IMR-90 (cell line): Measurements from ENCODE around the gene RALGAPB. TPM values are rescaled to one million over a fixed set of nuclear protein-coding genes. Genes with fewer than 3 reads are reported as not detected.

Experiments used
- ATAC-seq: fragments of 200-7000 bp; cut with Tn5 transposase; 2 replicates; pipeline ENCODE4 v1.9.1; 2020; ENCODE audit warnings: low read depth, mild to moderate bottlenecking, moderate library complexity
- BruUV-seq: library from RNA; stranded (reverse); fragments of 400-500 nt; replicated peaks from 2 replicates; lab custom pipeline; 2021; lab: Mats Ljungman, UMichigan
- CTCF ChIA-PET: fragments of 300-600 bp; formaldehyde crosslinking; extraction: SDS; loops from one replicate; lab custom pipeline; 2021; ENCODE audit warnings: antibody characterized with exemption; lab: Yijun Ruan, JAX
- POLR2A ChIA-PET: fragments of 300-600 bp; sonication (Branson Sonifier 250); formaldehyde crosslinking; loops from one replicate; lab custom pipeline; 2022; ENCODE audit warnings: antibody characterized with exemption; ENCODE audit not compliant: unreplicated experiment; lab: Charles Lee
- DNase-seq: peaks from one replicate; pipeline ENCODE4 v3.0.0; 2013
- H2AFZ ChIP-seq: replicated peaks from 2 replicates; pipeline ENCODE3; 2013; ENCODE audit warnings: low read length, mild to moderate bottlenecking; ENCODE audit not compliant: poor library complexity
- H2AK5ac ChIP-seq: 2 replicates; pipeline ENCODE4 v1.6.1; 2013; ENCODE audit warnings: low read depth, low read length, inconsistent platforms
- H2AK9ac ChIP-seq: replicated peaks from 2 replicates; pipeline ENCODE3; 2013; ENCODE audit warnings: mild to moderate bottlenecking, low read depth, low read length, moderate library complexity; ENCODE audit not compliant: poor library complexity
- H2BK120ac ChIP-seq: 2 replicates; pipeline ENCODE4 v1.6.1; 2013; ENCODE audit warnings: low read depth, low read length, inconsistent platforms
- H2BK15ac ChIP-seq: 3 replicates; pipeline ENCODE4 v1.6.1; 2013; ENCODE audit warnings: low read depth, low read length, inconsistent platforms
- H2BK20ac ChIP-seq: 2 replicates; pipeline ENCODE4 v1.6.1; 2013; ENCODE audit warnings: low read depth, mild to moderate bottlenecking, inconsistent platforms, low read length, moderate library complexity
- H2BK5ac ChIP-seq: 2 replicates; pipeline ENCODE4 v1.6.1; 2013; ENCODE audit warnings: mild to moderate bottlenecking, low read depth, low read length, inconsistent platforms; ENCODE audit not compliant: poor library complexity, severe bottlenecking
- H3K14ac ChIP-seq: replicated peaks from 2 replicates; pipeline ENCODE4 v1.6.1; 2013; ENCODE audit warnings: low read depth, low read length, inconsistent platforms
- H3K18ac ChIP-seq: 2 replicates; pipeline ENCODE4 v1.6.1; 2013; ENCODE audit warnings: low read depth, low read length, control low read depth
- H3K23ac ChIP-seq: 2 replicates; pipeline ENCODE4 v1.6.1; 2013; ENCODE audit warnings: low read depth, low read length, inconsistent platforms
- H3K27ac ChIP-seq: 2 replicates; pipeline ENCODE4 v1.5.1; 2013; ENCODE audit warnings: mild to moderate bottlenecking, control low read depth, low read length; ENCODE audit not compliant: insufficient read depth
- H3K27me3 ChIP-seq: 2 replicates; pipeline ENCODE4 v1.6.1; 2013; ENCODE audit warnings: low read length; ENCODE audit not compliant: control insufficient read depth, insufficient read depth
- H3K36me3 ChIP-seq: 2 replicates; pipeline ENCODE4 v1.6.1; 2013; ENCODE audit warnings: low read length, mixed read lengths; ENCODE audit not compliant: control insufficient read depth, insufficient read depth
- H3K4ac ChIP-seq: 2 replicates; pipeline ENCODE4 v1.6.1; 2013; ENCODE audit warnings: low read depth, low read length, inconsistent platforms
- H3K4me1 ChIP-seq: 2 replicates; pipeline ENCODE4 v1.6.1; 2013; ENCODE audit warnings: low read length, mixed read lengths; ENCODE audit not compliant: control insufficient read depth, insufficient read depth
- H3K4me2 ChIP-seq: 2 replicates; pipeline ENCODE4 v1.6.1; 2013; ENCODE audit warnings: low read depth, mild to moderate bottlenecking, control low read depth, low read length, moderate library complexity
- H3K4me3 ChIP-seq: 2 replicates; pipeline ENCODE4 v1.5.1; 2013; ENCODE audit warnings: low read depth, mild to moderate bottlenecking, control low read depth, low read length, moderate library complexity; ENCODE audit not compliant: insufficient read depth
- H3K56ac ChIP-seq: 2 replicates; pipeline ENCODE4 v1.6.1; 2013; ENCODE audit warnings: low read length, inconsistent platforms; ENCODE audit not compliant: insufficient read depth; ENCODE audit errors: extremely low read depth
- H3K79me1 ChIP-seq, 2 experiments: 2 replicates each; pipeline ENCODE4 v1.6.1; 2013; ENCODE audit warnings: low read length in 2 of 2, inconsistent platforms in 1 of 2, low read depth in 1 of 2
- H3K9ac ChIP-seq: 2 replicates; pipeline ENCODE4 v1.6.1; 2013; ENCODE audit warnings: low read depth, low read length, control low read depth
- H3K9me1 ChIP-seq: 2 replicates; pipeline ENCODE4 v1.6.1; 2013; ENCODE audit warnings: low read length, inconsistent platforms; ENCODE audit not compliant: insufficient read depth
- H3K9me3 ChIP-seq: 2 replicates; pipeline ENCODE4 v1.6.1; 2013; ENCODE audit warnings: low read length; ENCODE audit not compliant: control insufficient read depth, insufficient read depth
- H4K20me1 ChIP-seq: 2 replicates; pipeline ENCODE4 v1.6.1; 2013; ENCODE audit warnings: low read length, inconsistent platforms; ENCODE audit not compliant: insufficient read depth
- H4K5ac ChIP-seq: 2 replicates; pipeline ENCODE4 v1.6.1; 2013; ENCODE audit warnings: mild to moderate bottlenecking, low read depth, low read length, control low read depth
- H4K8ac ChIP-seq, 2 experiments: 2 replicates each; pipeline ENCODE4 v1.6.1; 2013; ENCODE audit warnings: low read depth in 2 of 2, low read length in 2 of 2, control low read depth in 1 of 2, inconsistent platforms in 1 of 2
- H4K91ac ChIP-seq: 2 replicates; pipeline ENCODE4 v1.6.1; 2013; ENCODE audit warnings: low read depth, low read length, inconsistent platforms; ENCODE audit not compliant: insufficient read depth
- MXI1 ChIP-seq: IDR thresholded peaks from 2 replicates; pipeline ENCODE4 v1.6.1; 2012; ENCODE audit warnings: low read depth, mild to moderate bottlenecking, low read length, moderate library complexity, borderline replicate concordance
- NFE2L2 ChIP-seq: fragments of 150-350 bp; IDR thresholded peaks from 2 replicates; pipeline ENCODE4 v1.6.1; 2016; ENCODE audit warnings: low read depth, mild to moderate bottlenecking, low read length
- RCOR1 ChIP-seq: IDR thresholded peaks from 2 replicates; pipeline ENCODE4 v1.6.1; 2012; ENCODE audit warnings: mild to moderate bottlenecking, low read length, improper control_type of control experiment; ENCODE audit not compliant: insufficient replicate concordance
- WGBS, 2 experiments: methylation state at CpG; one replicate each; pipeline versions ENCODE4 v1.1.5 to v1.1.7; 2013; ENCODE audit warnings: missing lambda C conversion rate in 2 of 2; ENCODE audit not compliant: insufficient read length in 1 of 2; ENCODE audit errors: extremely low coverage in 2 of 2; 5-methylcytosine and 5-hydroxymethylcytosine counted together
- dilution Hi-C: fragments of 300-500 bp; cut with HindIII; formaldehyde crosslinking; loops from one replicate; pipeline ENCODE4 v1.14.3; 2018; ENCODE audit warnings: low sequenced_read_pairs; ENCODE audit not compliant: unreplicated experiment
- in situ Hi-C: fragments of 300-500 bp; cut with MboI; formaldehyde crosslinking; loops from 3 replicates; pipeline ENCODE4 v1.14.3; 2019; ENCODE audit warnings: low sequenced_read_pairs, inconsistent platforms, mixed read lengths
- intact Hi-C: fragments of 100-400 bp; cut with micrococcal nuclease; formaldehyde crosslinking; loops from 2 replicates; pipeline ENCODE4 v1.10.0; 2022
- polyA plus RNA-seq, 3 experiments: library from polyadenylated mRNA; depleted of rRNA; stranded (reverse); fragments of >200 nt; gene quantifications; 2 replicates each; pipeline ENCODE4 v1.2.3, GENCODE V29; 2012; ENCODE audit warnings: low replicate concordance in 1 of 3
- total RNA-seq: library from RNA; depleted of rRNA; stranded (reverse); fragments of >200 nt; gene quantifications from 2 replicates; pipeline ENCODE4 v1.2.3, GENCODE V29; 2012
- TF ChIP-seq, protein P1 (sequence below): conservative IDR thresholded peaks from 2 replicates; pipeline ENCODE4 v1.5.1; 2012; ENCODE audit warnings: mild to moderate bottlenecking, low read depth, low read length, improper control_type of control experiment
- TF ChIP-seq, protein P2 (sequence below): fragments of 150-350 bp; IDR thresholded peaks from 2 replicates; pipeline ENCODE4 v1.6.1; 2017; ENCODE audit warnings: mild to moderate bottlenecking, antibody characterized with exemption, low read length, low read depth

Gene RALGAPB
- total and polyA plus RNA-seq, 2 of the 4 experiments (the other 2 are of a cell fraction): 12.7 to 30.3 TPM

DNA sequence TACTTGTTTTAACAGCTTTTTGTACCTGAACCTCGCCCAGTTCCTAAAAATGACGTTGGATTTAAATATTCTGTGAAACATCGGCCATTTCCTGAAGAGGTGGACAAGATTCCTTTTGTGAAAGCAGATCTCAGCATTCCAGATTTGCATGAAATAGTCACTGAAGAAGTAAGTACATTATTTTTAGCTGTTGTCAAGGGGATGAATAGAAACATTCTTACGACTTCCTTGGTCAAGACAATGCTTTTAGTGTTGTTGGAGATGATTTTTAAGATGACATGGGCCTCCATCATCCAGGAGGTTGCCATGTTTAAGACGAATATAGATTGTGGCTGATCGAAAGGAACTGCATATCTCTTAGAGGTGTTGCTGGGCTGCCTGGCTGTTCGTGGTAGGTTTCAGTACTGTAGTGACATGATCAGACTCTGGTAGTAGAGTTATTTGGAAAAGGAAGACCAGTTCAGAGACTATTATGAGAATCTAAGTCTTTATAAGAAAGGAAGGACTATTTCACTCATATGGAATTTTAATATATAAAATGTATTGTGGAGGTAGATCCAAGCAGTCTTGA, 78.5 kb downstream of the RALGAPB start:
- no TSS peak for BruUV-seq
- H3K4ac ChIP-seq: no peak overlapping the region
- H4K20me1 ChIP-seq: no peaks in the 10 kb centered on the region
- DNase-seq (no peak), ATAC-seq (no peak)
- no peaks in the 10 kb centered on the region; a peak in 1 of 4 replicates for H3K79me1 ChIP-seq
- intact Hi-C loops (no loop called here), dilution Hi-C loops (no loop called here), in situ Hi-C loops (no loop called here)
- ChIA-PET POLR2A (no interaction called here), CTCF (interaction anchor here (0.6 to 1.1 kb wide), 2 partner anchors 8 to 116 kb away, joined by 3 to 4 read pairs; partner anchors contain the start of gene SNHG17)
- H3K4me2 ChIP-seq: no peak overlapping the region
- no peak overlapping the region for H3K18ac ChIP-seq
- H4K91ac ChIP-seq: no peak overlapping the region
- no peaks in the 10 kb centered on the region for H3K4me1 ChIP-seq
- no peak overlapping the region for H3K27ac ChIP-seq
- H3K9ac ChIP-seq: no peak overlapping the region
- no peak overlapping the region for H4K5ac ChIP-seq
- TF ChIP-seq RCOR1: no peak
- TF ChIP-seq, protein P1, sequence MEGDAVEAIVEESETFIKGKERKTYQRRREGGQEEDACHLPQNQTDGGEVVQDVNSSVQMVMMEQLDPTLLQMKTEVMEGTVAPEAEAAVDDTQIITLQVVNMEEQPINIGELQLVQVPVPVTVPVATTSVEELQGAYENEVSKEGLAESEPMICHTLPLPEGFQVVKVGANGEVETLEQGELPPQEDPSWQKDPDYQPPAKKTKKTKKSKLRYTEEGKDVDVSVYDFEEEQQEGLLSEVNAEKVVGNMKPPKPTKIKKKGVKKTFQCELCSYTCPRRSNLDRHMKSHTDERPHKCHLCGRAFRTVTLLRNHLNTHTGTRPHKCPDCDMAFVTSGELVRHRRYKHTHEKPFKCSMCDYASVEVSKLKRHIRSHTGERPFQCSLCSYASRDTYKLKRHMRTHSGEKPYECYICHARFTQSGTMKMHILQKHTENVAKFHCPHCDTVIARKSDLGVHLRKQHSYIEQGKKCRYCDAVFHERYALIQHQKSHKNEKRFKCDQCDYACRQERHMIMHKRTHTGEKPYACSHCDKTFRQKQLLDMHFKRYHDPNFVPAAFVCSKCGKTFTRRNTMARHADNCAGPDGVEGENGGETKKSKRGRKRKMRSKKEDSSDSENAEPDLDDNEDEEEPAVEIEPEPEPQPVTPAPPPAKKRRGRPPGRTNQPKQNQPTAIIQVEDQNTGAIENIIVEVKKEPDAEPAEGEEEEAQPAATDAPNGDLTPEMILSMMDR: no peak
- TF ChIP-seq, protein P2, sequence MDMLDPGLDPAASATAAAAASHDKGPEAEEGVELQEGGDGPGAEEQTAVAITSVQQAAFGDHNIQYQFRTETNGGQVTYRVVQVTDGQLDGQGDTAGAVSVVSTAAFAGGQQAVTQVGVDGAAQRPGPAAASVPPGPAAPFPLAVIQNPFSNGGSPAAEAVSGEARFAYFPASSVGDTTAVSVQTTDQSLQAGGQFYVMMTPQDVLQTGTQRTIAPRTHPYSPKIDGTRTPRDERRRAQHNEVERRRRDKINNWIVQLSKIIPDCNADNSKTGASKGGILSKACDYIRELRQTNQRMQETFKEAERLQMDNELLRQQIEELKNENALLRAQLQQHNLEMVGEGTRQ: no peak
- TF ChIP-seq NFE2L2: no peak
- TF ChIP-seq MXI1: no peak
- H3K9me3 ChIP-seq: no peaks in the 10 kb centered on the region
- no peaks in the 10 kb centered on the region for H3K27me3 ChIP-seq
- H2AK5ac ChIP-seq: no peak overlapping the region
- H3K4me3 ChIP-seq: no peak overlapping the region
- 96% methylated on average over 5 of the region's 7 CpGs; no CpG with 5 or more reads in 1 of the 2 experiments for WGBS, 2 experiments
- no peak overlapping the region for H3K23ac ChIP-seq
- no peak overlapping the region for H2AFZ ChIP-seq
- H2AK9ac ChIP-seq: no peak overlapping the region
- H2BK120ac ChIP-seq: no peak overlapping the region
- no peaks in the 10 kb centered on the region; the same call in 1 of the 2 replicates for H3K9me1 ChIP-seq
- H3K36me3 ChIP-seq: peaks cover 40% of the 10 kb centered on the region
- no peak overlapping the region for H3K56ac ChIP-seq
- no peak overlapping the region for H3K14ac ChIP-seq
- H2BK5ac ChIP-seq: no peak overlapping the region
- H2BK15ac ChIP-seq: no peak overlapping the region
- no peak overlapping the region for H4K8ac ChIP-seq
- H2BK20ac ChIP-seq: no peak overlapping the region
